Keratinocyte (primary cell): ENCODE results near the gene ARID3B. TPM values are rescaled to one million over a fixed set of nuclear protein-coding genes. Genes with fewer than 3 reads are reported as not detected.
"Not testable (repeated sequence)": the region's sequence is repeated elsewhere in the genome, so short reads cannot be mapped to it uniquely, and the experiment has no call there.

Source experiments
- DNase-seq: peaks from one replicate; pipeline ENCODE4 v3.0.0-alpha.2; 2011; ENCODE audit warnings: low read depth, missing footprints, low spot score
- FAIRE-seq: peaks from 2 replicates; lab custom pipeline; 2011; peaks lifted over from hg19 to GRCh38; lab: Jason Lieb, UNC
- H2AFZ ChIP-seq: 2 replicates; pipeline ENCODE4 v1.6.0; 2012; ENCODE audit warnings: low read length, control low read depth, inconsistent platforms; ENCODE audit not compliant: control insufficient read depth
- H3K27ac ChIP-seq: 2 replicates; pipeline ENCODE4 v1.5.1; 2011; ENCODE audit warnings: low read length; ENCODE audit not compliant: control insufficient read depth, insufficient read depth
- H3K27me3 ChIP-seq: 3 replicates; pipeline ENCODE4 v1.6.0; 2011; ENCODE audit warnings: low read length; ENCODE audit not compliant: control insufficient read depth, insufficient read depth; ENCODE audit errors: extremely low read depth
- H3K36me3 ChIP-seq, 2 experiments: 2 replicates in 1 of 2; 3 replicates in 1 of 2; pipeline ENCODE4 v1.5.1; 2011; ENCODE audit warnings: low read length in 2 of 2, mild to moderate bottlenecking in 1 of 2; ENCODE audit not compliant: control insufficient read depth in 2 of 2, insufficient read depth in 2 of 2; ENCODE audit errors: extremely low read depth in 1 of 2
- H3K4me1 ChIP-seq: 3 replicates; pipeline ENCODE4 v1.5.1; 2011; ENCODE audit warnings: low read length; ENCODE audit not compliant: control insufficient read depth, insufficient read depth; ENCODE audit errors: extremely low read depth
- H3K4me2 ChIP-seq: 3 replicates; pipeline ENCODE4 v1.6.0; 2011; ENCODE audit warnings: low read depth, low read length; ENCODE audit not compliant: control insufficient read depth, insufficient read depth; ENCODE audit errors: extremely low read depth
- H3K4me3 ChIP-seq, 3 experiments: fragments of 200-600 bp in 1 of 3; sonication (generic) in 1 of 3; 2 replicates in 2 of 3; 3 replicates in 1 of 3; pipeline ENCODE4 v1.5.1; 2011 to 2016; ENCODE audit warnings: low read length in 3 of 3, mild to moderate bottlenecking in 3 of 3, control low read depth in 2 of 3, inconsistent platforms in 1 of 3, low read depth in 1 of 3, mixed read lengths in 1 of 3, mixed run types in 1 of 3, moderate library complexity in 1 of 3; ENCODE audit not compliant: control insufficient read depth in 2 of 3, insufficient read depth in 2 of 3; ENCODE audit errors: extremely low read depth in 1 of 3
- H3K79me2 ChIP-seq: 2 replicates; pipeline ENCODE4 v1.6.0; 2012; ENCODE audit warnings: low read length; ENCODE audit not compliant: control insufficient read depth, insufficient read depth
- H3K9ac ChIP-seq: 3 replicates; pipeline ENCODE4 v1.6.0; 2011; ENCODE audit warnings: low read length; ENCODE audit not compliant: control insufficient read depth, insufficient read depth; ENCODE audit errors: extremely low read depth
- H3K9me1 ChIP-seq: 3 replicates; pipeline ENCODE4 v1.6.0; 2011; ENCODE audit warnings: low read length; ENCODE audit not compliant: control insufficient read depth, insufficient read depth; ENCODE audit errors: extremely low read depth
- H3K9me3 ChIP-seq: 2 replicates; pipeline ENCODE4 v1.5.1; 2012; ENCODE audit warnings: low read depth, low read length; ENCODE audit not compliant: control insufficient read depth
- H4K20me1 ChIP-seq: 3 replicates; pipeline ENCODE4 v1.6.0; 2011; ENCODE audit warnings: low read length; ENCODE audit not compliant: control insufficient read depth, insufficient read depth; ENCODE audit errors: extremely low read depth
- CTCF ChIP-seq, 3 experiments: IDR thresholded peaks in 1 of 3; conservative IDR thresholded peaks in 1 of 3; optimal IDR thresholded peaks in 1 of 3; 2 replicates in 2 of 3; 3 replicates in 1 of 3; pipeline versions ENCODE3 to v1.5.1; 2011; ENCODE audit warnings: low read length in 3 of 3, mild to moderate bottlenecking in 3 of 3, moderate library complexity in 2 of 3, control low read depth in 1 of 3, inconsistent platforms in 1 of 3; ENCODE audit not compliant: insufficient read depth in 2 of 3; ENCODE audit errors: extremely low read depth in 1 of 3
- EZH2 ChIP-seq: IDR thresholded peaks from one replicate; pipeline ENCODE4 v1.6.1; 2012; ENCODE audit warnings: inconsistent platforms, mild to moderate bottlenecking, low read length, moderate library complexity
- dilution Hi-C: fragments of 300-500 bp; cut with MboI; formaldehyde crosslinking; loops from one replicate; pipeline ENCODE4 v1.7.0; 2020; ENCODE audit warnings: low sequenced_read_pairs; ENCODE audit not compliant: extremely low pct_ligation_motif_present
- polyA plus RNA-seq, 5 experiments: library from polyadenylated mRNA; depleted of rRNA in 3 of 5; stranded (reverse) in 3 of 5; stranded (forward) in 1 of 5; unstranded in 1 of 5; fragments of >200 nt; gene quantifications; 1 replicate in 1 of 5; 2 replicates in 3 of 5; 3 replicates in 1 of 5; pipeline versions ENCODE4 v1.2.1 to v1.2.3, GENCODE V29; 2011 to 2012; ENCODE audit warnings: missing spikeins in 2 of 5, low read depth in 1 of 5, low replicate concordance in 1 of 5

ARID3B gene
- polyA plus RNA-seq, 1 donor (not counting 4 experiments of a cell fraction or from before 2014, with no cell fraction given) = 3.6 TPM

- FAIRE-seq = no peak
- dilution Hi-C loops = no loop called here
- H3K27ac ChIP-seq = no peak overlapping the region
Measured at GRCh38 chr15:74511583-74511982, 29.4 kb upstream of the ARID3B start.

GRCh38 chr15:74514059-74514458 is 27.0 kb upstream of the ARID3B start:
- dilution Hi-C loops, FAIRE-seq: not testable (repeated sequence)

More at GRCh38 chr15:74511583-74511982, 29.4 kb upstream of the ARID3B start:
- Histone ChIP-seq H3K4me1 (no peaks in the 10 kb centered on the region), H3K9me3 (no peaks in the 10 kb centered on the region), H3K36me3 (no peaks in the 10 kb centered on the region), H2AFZ (no peak overlapping the region), H4K20me1 (no peaks in the 10 kb centered on the region), H3K4me3 (no peak overlapping the region), H3K79me2 (no peaks in the 10 kb centered on the region), H3K9ac (no peak overlapping the region), H3K4me2 (no peak overlapping the region), H3K27me3 (no peaks in the 10 kb centered on the region), H3K9me1 (no peaks in the 10 kb centered on the region)
- DNase-seq = no peak
- TF ChIP-seq CTCF (optimal IDR thresholded peaks at IDR 0.05 in 1 of 3, IDR thresholded peaks at IDR 0.05 in 1 of 3, conservative IDR thresholded peaks at IDR 0.05 in 1 of 3; ENCODE audit: extremely low read depth in 1 of 3, insufficient read depth in 2 of 3, low read length in 3 of 3) (no peak), EZH2 (no peak)

GRCh38 chr15:74517096-74517495 is 23.9 kb upstream of the ARID3B start:
- Histone ChIP-seq H3K27ac (no peak overlapping the region), H3K4me1 (peaks cover 11% of the 10 kb centered on the region)
- dilution Hi-C loops = no loop called here

More at GRCh38 chr15:74514059-74514458, 27.0 kb upstream of the ARID3B start:
- not testable (repeated sequence) for DNase-seq, H3K9me3 ChIP-seq, H3K4me2 ChIP-seq, H3K27ac ChIP-seq, H3K27me3 ChIP-seq, H3K9me1 ChIP-seq, H3K36me3 ChIP-seq, H3K9ac ChIP-seq, H2AFZ ChIP-seq, H4K20me1 ChIP-seq, H3K79me2 ChIP-seq, H3K4me3 ChIP-seq
- peaks cover 11% of the 10 kb centered on the region for H3K4me1 ChIP-seq

More at GRCh38 chr15:74517096-74517495, 23.9 kb upstream of the ARID3B start:
- Histone ChIP-seq H4K20me1 (no peaks in the 10 kb centered on the region), H3K36me3 (no peaks in the 10 kb centered on the region), H3K9ac (no peak overlapping the region), H3K4me2 (no peak overlapping the region), H3K79me2 (no peaks in the 10 kb centered on the region), H3K4me3 (no peak overlapping the region), H3K9me3 (no peaks in the 10 kb centered on the region), H2AFZ (no peak overlapping the region), H3K27me3 (no peaks in the 10 kb centered on the region), H3K9me1 (no peaks in the 10 kb centered on the region)
- DNase-seq (peak; percentile 28), FAIRE-seq (no peak)
- TF ChIP-seq EZH2 (no peak), CTCF (optimal IDR thresholded peaks at IDR 0.05 in 1 of 3, IDR thresholded peaks at IDR 0.05 in 1 of 3, conservative IDR thresholded peaks at IDR 0.05 in 1 of 3; ENCODE audit: extremely low read depth in 1 of 3, insufficient read depth in 2 of 3, low read length in 3 of 3) (no peak)
